ENCODE results near the gene SBNO2. TPM values are rescaled to one million over a fixed set of nuclear protein-coding genes. Genes with fewer than 3 reads are reported as not detected.

The SBNO2 gene
- total and polyA plus RNA-seq, 10 donors: 16.2 to 230 (median 112) TPM

- WGBS, 5 donors: 71 to 90% (median 79%) methylated on average over 11 to 21 of the region's 21 CpGs
- Histone ChIP-seq H3K36me3 (peaks cover 4 to 100% (median 82%) of the 10 kb centered on the region in 6 donors), H3K4me1 (peaks cover 33 to 100% (median 79%) of the 10 kb centered on the region in 6 donors), H3K27me3 (replicated peaks in 1 of 7) (no peaks in the 10 kb centered on the region), H3K9me3 (no peaks in the 10 kb centered on the region), H3K4me3 (no peak overlapping the region), H3K27ac (peak overlapping the region in 7 of 8 donors; percentile 77 to 93 (median 83))
- intact Hi-C loops (cut with DNase I; ENCODE audit: low total_unique reads): no loop called here
- TF ChIP-seq CTCF (IDR thresholded peaks at IDR 0.05 in 8 of 11, conservative IDR thresholded peaks at IDR 0.05 in 3 of 11): no peak
- peak; percentile 53 to 73 (median 65) for TF ChIP-seq POLR2AphosphoS5 (IDR thresholded peaks at IDR 0.05)
- DNase-seq: no peak
Measured at GRCh38 chr19:1086613-1087012, 87.5 kb downstream of the SBNO2 start.

DNA sequence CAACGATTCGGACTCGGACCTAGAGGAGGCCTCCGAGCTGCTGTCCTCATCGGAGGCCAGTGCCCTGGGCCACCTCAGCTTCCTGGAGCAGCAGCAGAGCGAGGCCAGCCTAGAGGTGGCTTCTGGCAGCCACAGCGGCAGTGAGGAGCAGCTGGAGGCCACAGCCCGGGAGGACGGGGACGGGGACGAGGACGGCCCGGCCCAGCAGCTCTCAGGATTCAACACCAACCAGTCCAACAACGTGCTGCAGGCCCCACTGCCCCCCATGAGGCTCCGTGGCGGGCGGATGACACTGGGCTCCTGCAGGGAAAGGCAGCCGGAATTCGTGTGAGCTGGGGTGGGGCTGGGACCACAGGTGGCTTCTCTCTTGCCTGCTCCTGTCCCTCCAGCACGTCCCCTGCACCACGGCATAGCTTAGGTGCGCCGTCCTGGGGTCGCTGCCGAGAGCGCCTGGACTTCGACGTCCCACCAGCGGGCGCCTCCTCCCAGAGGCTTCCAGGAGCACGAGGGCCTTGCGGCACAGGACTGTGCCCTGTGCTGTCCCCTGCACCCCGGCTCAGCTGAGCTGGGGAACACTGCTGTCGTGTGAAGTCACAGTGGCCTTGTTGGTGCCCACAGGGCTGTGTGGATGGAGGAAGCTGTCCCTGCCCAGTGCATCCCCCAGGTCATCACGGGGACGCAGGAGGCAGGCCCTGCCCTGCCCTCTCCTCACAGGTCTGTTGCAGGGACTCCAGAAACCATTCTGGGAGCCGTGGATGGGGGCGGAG is 88.2 kb downstream of the SBNO2 start:
- Histone ChIP-seq H3K27me3 (replicated peaks in 1 of 7) (no peaks in the 10 kb centered on the region), H3K9me3 (no peaks in the 10 kb centered on the region), H3K36me3 (peaks cover 4 to 100% (median 82%) of the 10 kb centered on the region in 6 donors), H3K4me1 (peaks cover 37 to 100% (median 83%) of the 10 kb centered on the region in 6 donors), H3K4me3 (no peak overlapping the region), H3K27ac (peak overlapping the region in 4 of 8 donors; percentile 27 to 93 (median 89))
- DNase-seq: peak; percentile 80
- TF ChIP-seq POLR2AphosphoS5 (IDR thresholded peaks at IDR 0.05): peak; percentile 56 to 86 (median 67)
- TF ChIP-seq POLR2A (IDR thresholded peaks at IDR 0.05): no peak
- 80 to 88% (median 83%) methylated on average over 20 to 38 of the region's 38 CpGs for WGBS, 5 donors
- intact Hi-C loops (cut with DNase I; ENCODE audit: low total_unique reads): no loop called here

GRCh38 chr19:1085053-1085658 is 88.9 kb downstream of the SBNO2 start:
- intact Hi-C loops (cut with DNase I; ENCODE audit: low total_unique reads): no loop called here
- Histone ChIP-seq H3K27me3 (replicated peaks in 1 of 7) (no peaks in the 10 kb centered on the region), H3K4me3 (no peak overlapping the region), H3K36me3 (peaks cover 4 to 100% (median 84%) of the 10 kb centered on the region in 6 donors), H3K9me3 (no peaks in the 10 kb centered on the region), H3K4me1 (peaks cover 37 to 100% (median 89%) of the 10 kb centered on the region in 6 donors), H3K27ac (peak overlapping the region in 3 of 8 donors; percentile 87 to 93 (median 91))
- TF ChIP-seq POLR2AphosphoS5 (IDR thresholded peaks at IDR 0.05): peak in 1 of 3 donors; percentile 47
- TF ChIP-seq POLR2A (IDR thresholded peaks at IDR 0.05): no peak
- TF ChIP-seq CTCF (IDR thresholded peaks at IDR 0.05 in 8 of 11, conservative IDR thresholded peaks at IDR 0.05 in 3 of 11): no peak
- 77 to 89% (median 83%) methylated on average over 8 of the region's 8 CpGs for WGBS, 5 donors
- DNase-seq: no peak

- TF ChIP-seq POLR2A (IDR thresholded peaks at IDR 0.05) (no peak), POLR2AphosphoS5 (IDR thresholded peaks at IDR 0.05) (peak; percentile 49 to 79 (median 53)), CTCF (IDR thresholded peaks at IDR 0.05 in 8 of 11, conservative IDR thresholded peaks at IDR 0.05 in 3 of 11) (no peak)
- H3K27me3 ChIP-seq (replicated peaks in 1 of 7): no peaks in the 10 kb centered on the region
- peaks cover 4 to 100% (median 88%) of the 10 kb centered on the region in 6 donors for H3K36me3 ChIP-seq
- no peaks in the 10 kb centered on the region for H3K9me3 ChIP-seq
- H3K27ac ChIP-seq: peak overlapping the region in 3 of 8 donors; percentile 20 to 97 (median 93)
- WGBS, 5 donors: 80 to 88% (median 83%) methylated on average over 29 to 43 of the region's 43 CpGs
- no peak overlapping the region for H3K4me3 ChIP-seq
- intact Hi-C loops (cut with DNase I; ENCODE audit: low total_unique reads): no loop called here
- peaks cover 34 to 100% (median 88%) of the 10 kb centered on the region in 6 donors for H3K4me1 ChIP-seq
- no peak for DNase-seq
Measured at GRCh38 chr19:1084024-1084868, 89.8 kb downstream of the SBNO2 start.

All from spleen (tissue), 11 donors.